K562 (cell line): Measurements from ENCODE around the gene CREB3L1. TPM values are rescaled to one million over a fixed set of nuclear protein-coding genes. Genes with fewer than 3 reads are reported as not detected.

Experiments
- ATAC-seq: fragments of 200-7000 bp; cut with Tn5 transposase; 3 replicates; pipeline ENCODE4 v1.9.1; 2020; ENCODE audit warnings: moderate library complexity
- BruUV-seq: library from RNA; stranded (reverse); fragments of 400-500 nt; replicated peaks from 2 replicates; lab custom pipeline; 2021; lab: Mats Ljungman, UMichigan
- CTCF ChIA-PET: fragments of 300-600 bp; formaldehyde crosslinking; extraction: SDS; loops from one replicate; lab custom pipeline; 2021; ENCODE audit warnings: low intra/inter-chr PET ratio; lab: Yijun Ruan, JAX
- POLR2A ChIA-PET: fragments of 300-600, 350-650 bp; sonication (Branson Sonifier 250); formaldehyde crosslinking; extraction: SDS; loops from one replicate; lab custom pipeline; 2021; ENCODE audit warnings: antibody characterized with exemption, inconsistent platforms; lab: Yijun Ruan, JAX
- DNase-seq, 4 experiments: peaks; one replicate each; pipeline versions ENCODE4 v3.0.0 to v3.0.0-alpha.2; 2011 to 2018; ENCODE audit warnings: low spot score in 3 of 4, mixed read lengths in 3 of 4; ENCODE audit errors: extremely low read depth in 1 of 4
- FAIRE-seq: peaks from 2 replicates; lab custom pipeline; 2011; peaks lifted over from hg19 to GRCh38; lab: Jason Lieb, UNC
- H2AFZ ChIP-seq: 2 replicates; pipeline ENCODE4 v1.6.0; 2011; ENCODE audit warnings: low read depth, low read length, control low read depth, inconsistent platforms
- H3K27ac ChIP-seq: fragments of 200-600 bp; 3 replicates; pipeline ENCODE4 v1.8.0; 2011; ENCODE audit warnings: low read depth, mild to moderate bottlenecking, control low read depth, inconsistent platforms, low read length, moderate library complexity, mixed read lengths; ENCODE audit errors: extremely low read depth
- H3K27me3 ChIP-seq, 2 experiments: fragments of 300-600 bp in 1 of 2; 2 replicates in 1 of 2; 3 replicates in 1 of 2; pipeline versions ENCODE4 v1.6.0 to v1.8.0; 2011; ENCODE audit warnings: inconsistent platforms in 2 of 2, low read length in 2 of 2, mild to moderate bottlenecking in 1 of 2, mixed read lengths in 1 of 2, moderate library complexity in 1 of 2; ENCODE audit not compliant: control insufficient read depth in 2 of 2, insufficient read depth in 2 of 2
- H3K36me3 ChIP-seq: fragments of 300-600 bp; 3 replicates; pipeline ENCODE4 v1.8.0; 2011; ENCODE audit warnings: mild to moderate bottlenecking, low read length, inconsistent platforms; ENCODE audit not compliant: control insufficient read depth, insufficient read depth
- H3K4me1 ChIP-seq, 2 experiments: fragments of 200-600 bp in 1 of 2; replicated peaks in 1 of 2; 2 replicates in 1 of 2; 3 replicates in 1 of 2; pipeline versions ENCODE4 v1.5.1 to v1.8.0; 2011; ENCODE audit warnings: inconsistent platforms in 2 of 2, low read length in 2 of 2, mild to moderate bottlenecking in 1 of 2, mixed read lengths in 1 of 2, moderate library complexity in 1 of 2; ENCODE audit not compliant: control insufficient read depth in 2 of 2, insufficient read depth in 2 of 2
- H3K4me2 ChIP-seq: 2 replicates; pipeline ENCODE4 v1.6.1; 2011; ENCODE audit warnings: low read length, control low read depth, inconsistent platforms, mixed read lengths; ENCODE audit not compliant: insufficient read depth
- H3K4me3 ChIP-seq: fragments of 200-600 bp; sonication (generic), shearing (Covaris generic); 2 replicates; pipeline ENCODE4 v1.5.1; 2016; ENCODE audit warnings: control low read depth, inconsistent platforms
- H3K79me2 ChIP-seq: fragments of 200-600 bp; 3 replicates; pipeline ENCODE4 v1.8.0; 2011; ENCODE audit warnings: low read length, inconsistent platforms; ENCODE audit not compliant: control insufficient read depth, insufficient read depth
- H3K9ac ChIP-seq, 2 experiments: 2 replicates each; pipeline versions ENCODE4 v1.6.0 to v1.6.1; 2011; ENCODE audit warnings: low read depth in 2 of 2, low read length in 2 of 2, control low read depth in 1 of 2, inconsistent platforms in 1 of 2, mild to moderate bottlenecking in 1 of 2, mixed read lengths in 1 of 2; ENCODE audit not compliant: insufficient read depth in 1 of 2
- H3K9me1 ChIP-seq: one replicate; pipeline ENCODE4 v1.6.0; 2011; ENCODE audit warnings: inconsistent platforms, mild to moderate bottlenecking, low read length, moderate library complexity; ENCODE audit not compliant: control insufficient read depth, insufficient read depth
- H3K9me3 ChIP-seq: replicated peaks from 2 replicates; pipeline ENCODE4 v1.5.1; 2011; ENCODE audit warnings: low read depth, low read length, inconsistent platforms; ENCODE audit not compliant: control insufficient read depth, insufficient read depth
- H4K20me1 ChIP-seq: replicated peaks from 2 replicates; pipeline ENCODE4 v1.6.1; 2011; ENCODE audit warnings: low read length, inconsistent platforms, mixed read lengths; ENCODE audit not compliant: control insufficient read depth, insufficient read depth
- CBFA2T3 ChIP-seq: fragments of 450-650 bp; IDR thresholded peaks from 2 replicates; pipeline ENCODE4 v1.6.1; 2017
- CHAMP1 ChIP-seq: fragments of 450-650 bp; IDR thresholded peaks from 2 replicates; pipeline ENCODE4 v1.6.1; 2016; ENCODE audit warnings: mild to moderate bottlenecking
- ESRRA ChIP-seq: fragments of 450-650 bp; IDR thresholded peaks from 2 replicates; pipeline ENCODE4 v1.6.1; 2014; ENCODE audit warnings: low read depth, mild to moderate bottlenecking, moderate library complexity, borderline replicate concordance
- HOXB6 ChIP-seq: fragments of 250-450 bp; sonication (Bioruptor Pico); IDR thresholded peaks from 2 replicates; pipeline ENCODE4 v1.5.1; 2022; ENCODE audit warnings: mild to moderate bottlenecking, borderline replicate concordance
- ILF3 ChIP-seq: fragments of 450-650 bp; IDR thresholded peaks from 2 replicates; pipeline ENCODE4 v1.6.1; 2018; ENCODE audit warnings: antibody characterized with exemption, mild to moderate bottlenecking, moderate library complexity, borderline replicate concordance
- PHF21A ChIP-seq: fragments of 450-650 bp; IDR thresholded peaks from 2 replicates; pipeline ENCODE4 v1.6.1; 2017; ENCODE audit warnings: low read depth, borderline replicate concordance
- POLR2H ChIP-seq: IDR thresholded peaks from 2 replicates; pipeline ENCODE4 v1.6.1; 2016; ENCODE audit warnings: missing genetic modification characterization, low read depth, mild to moderate bottlenecking, control low read depth, missing compliant biosample characterization, moderate library complexity
- RB1 ChIP-seq: fragments of 450-650 bp; IDR thresholded peaks from 2 replicates; pipeline ENCODE4 v1.6.1; 2017; ENCODE audit warnings: low read depth, mild to moderate bottlenecking
- SMAD4 ChIP-seq: fragments of 250-450 bp; sonication (Bioruptor Pico); conservative IDR thresholded peaks from 2 replicates; pipeline ENCODE4 v1.8.0; 2021; ENCODE audit warnings: inconsistent platforms, mild to moderate bottlenecking, moderate library complexity
- TARDBP ChIP-seq: fragments of 450-650 bp; IDR thresholded peaks from 2 replicates; pipeline ENCODE4 v1.6.1; 2016
- TCF7 ChIP-seq: sonication (generic); IDR thresholded peaks from 2 replicates; pipeline ENCODE4 v1.6.1; 2016; ENCODE audit warnings: antibody characterized with exemption, borderline replicate concordance
- TEAD1 ChIP-seq, 2 experiments: fragments of 450-650 bp in 1 of 2; sonication (generic) in 1 of 2; formaldehyde crosslinking; IDR thresholded peaks; 2 replicates each; pipeline versions ENCODE4 v1.4.0 to v1.8.0; 2020 to 2022; ENCODE audit warnings: mild to moderate bottlenecking in 2 of 2, missing genetic modification reagents in 1 of 2
- ZNF699 ChIP-seq: fragments of 250-450 bp; sonication (Bioruptor Pico); IDR thresholded peaks from 2 replicates; pipeline ENCODE4 v1.8.0; 2021; ENCODE audit warnings: mild to moderate bottlenecking, moderate library complexity; ENCODE audit not compliant: insufficient replicate concordance
- WGBS: fragments of 100-300 bp; shearing (Covaris generic); methylation state at CpG from one replicate; pipeline ENCODE4 v1.1.6; 2016; ENCODE audit warnings: low coverage, mixed read lengths; ENCODE audit not compliant: insufficient coverage; ENCODE audit errors: missing lambda C conversion rate; 5-methylcytosine and 5-hydroxymethylcytosine counted together
- in situ Hi-C: fragments of 300-500 bp; cut with MboI; formaldehyde crosslinking; loops from 4 replicates; pipeline ENCODE4 v1.15.0; 2018; ENCODE audit warnings: inconsistent platforms, mixed read lengths
- intact Hi-C: fragments of 100-400 bp; cut with micrococcal nuclease; formaldehyde crosslinking; loops from 2 replicates; pipeline ENCODE4 v1.14.2; 2022
- polyA plus RNA-seq, 8 experiments: library from polyadenylated mRNA; depleted of rRNA in 4 of 8; stranded (reverse) in 5 of 8; unstranded in 3 of 8; fragments of >200 nt; fragmentation: Nextera tagmentation in 2 of 8; fragmentation: Illumina TruSeq in 1 of 8; extraction: Ambion mirVana in 2 of 8; extraction: Trizol in 1 of 8; gene quantifications; 2 replicates each; pipeline versions ENCODE4 v1.2.1 to v1.2.3, GENCODE V29; 2011 to 2014; ENCODE audit warnings: inconsistent platforms in 1 of 8, missing spikeins in 1 of 8
- total RNA-seq, 7 experiments: library from RNA; depleted of rRNA in 6 of 7; stranded (reverse); fragments of >200 nt in 6 of 7; fragmentation: Illumina TruSeq in 2 of 7; extraction: Trizol in 2 of 7; gene quantifications; 2 replicates each; pipeline versions ENCODE4 v1.2.1 to v1.2.3, GENCODE V29; 2011 to 2021; ENCODE audit warnings: low replicate concordance in 1 of 7
- TF ChIP-seq, protein P1 (sequence below), 3 experiments: IDR thresholded peaks in 2 of 3; conservative IDR thresholded peaks in 1 of 3; 2 replicates each; pipeline ENCODE4 v1.5.1; 2011 to 2012; ENCODE audit warnings: low read length in 3 of 3, mild to moderate bottlenecking in 3 of 3, control low read depth in 2 of 3, improper control_type of control experiment in 1 of 3, inconsistent platforms in 1 of 3, low read depth in 1 of 3, mixed read lengths in 1 of 3, moderate library complexity in 1 of 3; ENCODE audit not compliant: insufficient read depth in 2 of 3
- TF ChIP-seq, protein P2 (sequence below): fragments of 250-450 bp; sonication (Bioruptor Pico); IDR thresholded peaks from 2 replicates; pipeline ENCODE4 v1.5.0; 2021

The CREB3L1 gene
- total and polyA plus RNA-seq, 9 of the 15 experiments (the other 6 are each of a cell fraction or from before 2014, with no cell fraction given), result 1.2 to 27.6 (median 3.7) TPM

DNA sequence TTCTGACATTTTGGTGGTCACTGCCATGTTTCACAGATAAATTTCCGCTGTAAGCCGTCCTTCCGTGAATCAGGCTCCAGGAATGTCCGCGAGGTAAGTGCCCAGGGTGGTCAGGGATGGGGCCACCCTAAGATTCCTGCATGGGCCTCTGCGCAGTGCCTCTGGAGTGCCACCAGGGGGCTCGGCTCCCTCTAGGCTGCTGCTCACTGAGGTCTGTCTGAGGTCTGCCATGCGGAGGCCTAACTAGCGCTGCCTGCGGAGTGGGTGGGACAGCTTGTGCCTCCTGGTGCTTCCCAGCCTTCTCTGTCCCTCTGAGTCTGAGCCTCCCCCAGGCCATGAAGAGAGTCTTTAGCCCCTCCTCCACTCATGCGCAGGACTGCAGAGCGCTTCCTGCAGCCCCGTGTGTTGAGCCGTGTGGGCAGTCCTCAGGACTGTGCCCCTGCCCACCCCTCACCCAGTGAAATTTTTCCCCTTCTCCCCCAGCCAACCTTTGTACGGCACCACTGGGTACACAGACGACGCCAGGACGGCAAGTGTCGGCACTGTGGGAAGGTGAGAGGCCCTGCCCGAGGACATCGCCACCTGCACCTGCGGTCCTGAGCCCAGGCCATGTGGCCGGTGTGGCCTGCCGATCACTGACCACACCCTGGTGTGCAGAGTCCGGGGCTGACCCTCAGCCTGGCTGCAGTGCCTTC is 92.1 kb downstream of the CREB3L1 start:
- FAIRE-seq (peak; percentile 94), ATAC-seq (peak; percentile 85), DNase-seq (peak; percentile 71 to 80 (median 76))
- Histone ChIP-seq H3K36me3 (peaks cover 71% of the 10 kb centered on the region; the same call in 2 of the 3 replicates), H3K79me2 (no peaks in the 10 kb centered on the region), H3K4me1 (peaks cover 6 to 46% of the 10 kb centered on the region in 2 experiments), H3K27me3 (no peaks in the 10 kb centered on the region), H3K27ac (no peak overlapping the region), H4K20me1 (no peaks in the 10 kb centered on the region; the same call in none of the 2 replicates), H3K9me3 (no peaks in the 10 kb centered on the region), H2AFZ (no peak overlapping the region), H3K9me1 (peaks cover 3% of the 10 kb centered on the region), H3K4me2 (no peak overlapping the region), H3K4me3 (no peak overlapping the region), H3K9ac (peak overlapping the region in 1 of 2 experiments; percentile 65; a peak in 2 of 4 replicates)
- in situ Hi-C loops (no loop called here), intact Hi-C loops (loop anchor here (5.0 kb wide), 2 partner anchors 52 to 122 kb away; no protein-coding TSS in a partner anchor)
- no TSS peak for BruUV-seq
- WGBS, result 65% methylated on average over 24 of the region's 25 CpGs
- POLR2A ChIA-PET, result interaction anchor here (0.5 to 1.1 kb wide), 3 partner anchors 22 to 1184 kb away, joined by 3 to 4 read pairs (median 3); partner anchors contain the start of gene CHRM4
- CTCF ChIA-PET, result interaction anchor here (1.2 to 1.3 kb wide), 2 partner anchors 18 to 168 kb away, joined by 6 read pairs; no protein-coding TSS in a partner anchor
- TF ChIP-seq SMAD4 (CRISPR knock-in tag), result no peak
- no peak for TF ChIP-seq TCF7
- no peak for TF ChIP-seq ESRRA
- TF ChIP-seq, protein P1, sequence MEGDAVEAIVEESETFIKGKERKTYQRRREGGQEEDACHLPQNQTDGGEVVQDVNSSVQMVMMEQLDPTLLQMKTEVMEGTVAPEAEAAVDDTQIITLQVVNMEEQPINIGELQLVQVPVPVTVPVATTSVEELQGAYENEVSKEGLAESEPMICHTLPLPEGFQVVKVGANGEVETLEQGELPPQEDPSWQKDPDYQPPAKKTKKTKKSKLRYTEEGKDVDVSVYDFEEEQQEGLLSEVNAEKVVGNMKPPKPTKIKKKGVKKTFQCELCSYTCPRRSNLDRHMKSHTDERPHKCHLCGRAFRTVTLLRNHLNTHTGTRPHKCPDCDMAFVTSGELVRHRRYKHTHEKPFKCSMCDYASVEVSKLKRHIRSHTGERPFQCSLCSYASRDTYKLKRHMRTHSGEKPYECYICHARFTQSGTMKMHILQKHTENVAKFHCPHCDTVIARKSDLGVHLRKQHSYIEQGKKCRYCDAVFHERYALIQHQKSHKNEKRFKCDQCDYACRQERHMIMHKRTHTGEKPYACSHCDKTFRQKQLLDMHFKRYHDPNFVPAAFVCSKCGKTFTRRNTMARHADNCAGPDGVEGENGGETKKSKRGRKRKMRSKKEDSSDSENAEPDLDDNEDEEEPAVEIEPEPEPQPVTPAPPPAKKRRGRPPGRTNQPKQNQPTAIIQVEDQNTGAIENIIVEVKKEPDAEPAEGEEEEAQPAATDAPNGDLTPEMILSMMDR (IDR thresholded peaks at IDR 0.05 in 2 of 3, conservative IDR thresholded peaks at IDR 0.05 in 1 of 3; ENCODE audit: insufficient read depth in 2 of 3, low read depth in 1 of 3, low read length in 3 of 3), result peak; percentile 82 to 94 (median 92)
- peak; percentile 62; the same call in 1 of the 2 replicates for TF ChIP-seq RB1
- no peak for TF ChIP-seq HOXB6 (CRISPR knock-in tag)
- no peak for TF ChIP-seq POLR2H
- TF ChIP-seq ILF3, result no peak
- TF ChIP-seq ZNF699, result no peak
- TF ChIP-seq TEAD1 (CRISPR knock-in tag; IDR thresholded peaks at IDR 0.05), result peak in 1 of 2 experiments; percentile 64; a peak in 1 of 4 replicates
- TF ChIP-seq CHAMP1, result no peak
- no peak for TF ChIP-seq PHF21A
- no peak for TF ChIP-seq CBFA2T3
- TF ChIP-seq, protein P2, sequence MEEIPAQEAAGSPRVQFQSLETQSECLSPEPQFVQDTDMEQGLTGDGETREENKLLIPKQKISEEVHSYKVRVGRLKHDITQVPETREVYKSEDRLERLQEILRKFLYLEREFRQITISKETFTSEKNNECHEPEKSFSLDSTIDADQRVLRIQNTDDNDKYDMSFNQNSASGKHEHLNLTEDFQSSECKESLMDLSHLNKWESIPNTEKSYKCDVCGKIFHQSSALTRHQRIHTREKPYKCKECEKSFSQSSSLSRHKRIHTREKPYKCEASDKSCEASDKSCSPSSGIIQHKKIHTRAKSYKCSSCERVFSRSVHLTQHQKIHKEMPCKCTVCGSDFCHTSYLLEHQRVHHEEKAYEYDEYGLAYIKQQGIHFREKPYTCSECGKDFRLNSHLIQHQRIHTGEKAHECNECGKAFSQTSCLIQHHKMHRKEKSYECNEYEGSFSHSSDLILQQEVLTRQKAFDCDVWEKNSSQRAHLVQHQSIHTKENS (CRISPR knock-in tag), result no peak
- no peak for TF ChIP-seq TARDBP
